Body of pancreas (tissue), 4 donors: ENCODE measurements around the gene SYK. TPM values are rescaled to one million over a fixed set of nuclear protein-coding genes. Genes with fewer than 3 reads are reported as not detected.
"Not testable (repeated sequence)": the region's sequence is repeated elsewhere in the genome, so short reads cannot be mapped to it uniquely, and the experiment has no call there.

Source experiments
- ATAC-seq: fragments of 150-250 bp; one replicate; pipeline ENCODE4 v1.9.1; 2016
- DNase-seq, 4 donors: peaks; one replicate each; pipeline ENCODE4 v3.0.0-alpha.2; 2019
- H3K27ac ChIP-seq, 4 donors: fragments of 200-600 bp; sonication (generic); 1 replicate in 3 of 4; 2 replicates in 1 of 4; pipeline versions ENCODE4 v1.5.1 to v1.6.1; 2016 to 2019; ENCODE audit warnings: mild to moderate bottlenecking in 1 of 4, mixed read lengths in 1 of 4, moderate library complexity in 1 of 4
- H3K27me3 ChIP-seq, 2 donors: fragments of 200-600 bp; sonication (generic); one replicate each; pipeline ENCODE4 v1.6.0; 2016; ENCODE audit warnings: mild to moderate bottlenecking in 1 of 2
- H3K36me3 ChIP-seq, 2 donors: fragments of 200-600 bp; sonication (generic); replicated peaks in 1 of 2; 2 replicates each; pipeline ENCODE4 v1.5.1; 2016; ENCODE audit warnings: low read depth in 2 of 2; ENCODE audit not compliant: insufficient read depth in 1 of 2
- H3K4me1 ChIP-seq: fragments of 200-600 bp; sonication (generic); one replicate; pipeline ENCODE4 v1.6.0; 2016
- H3K4me3 ChIP-seq, 2 donors: fragments of 200-600 bp; sonication (generic); 1 replicate in 1 of 2; 2 replicates in 1 of 2; pipeline ENCODE4 v1.5.1; 2016 to 2019
- H3K9me3 ChIP-seq, 3 donors: fragments of 200-600 bp; sonication (generic); 1 replicate in 2 of 3; 2 replicates in 1 of 3; pipeline ENCODE4 v1.5.1; 2016
- CTCF ChIP-seq, 7 experiments: fragments of 450-650 bp in 4 of 7; fragments of 200-600 bp in 3 of 7; sonication (generic) in 3 of 7; IDR thresholded peaks; one replicate each; pipeline ENCODE4 v1.5.1; 2016 to 2019; ENCODE audit warnings: antibody characterized with exemption in 7 of 7
- POLR2A ChIP-seq, 3 donors: fragments of 450-650 bp; IDR thresholded peaks; one replicate each; pipeline ENCODE4 v1.6.1; 2016; ENCODE audit warnings: antibody characterized with exemption in 3 of 3, mild to moderate bottlenecking in 2 of 3
- WGBS, 2 donors: methylation state at CpG; one replicate each; pipeline ENCODE4 v1.1.5; 2017; 5-methylcytosine and 5-hydroxymethylcytosine counted together
- intact Hi-C: fragments of 100-400 bp; cut with DNase I; formaldehyde crosslinking; loops from one replicate; pipeline ENCODE4 v1.15.1; 2023
- total RNA-seq, 2 donors: library from RNA; depleted of rRNA; stranded (reverse); fragments of >200 nt; gene quantifications; one replicate each; pipeline ENCODE4 v1.1.0, GENCODE V29; 2016

The SYK gene
- total RNA-seq, 2 donors from 2014 or later: 10.5 to 11.2 TPM

DNA sequence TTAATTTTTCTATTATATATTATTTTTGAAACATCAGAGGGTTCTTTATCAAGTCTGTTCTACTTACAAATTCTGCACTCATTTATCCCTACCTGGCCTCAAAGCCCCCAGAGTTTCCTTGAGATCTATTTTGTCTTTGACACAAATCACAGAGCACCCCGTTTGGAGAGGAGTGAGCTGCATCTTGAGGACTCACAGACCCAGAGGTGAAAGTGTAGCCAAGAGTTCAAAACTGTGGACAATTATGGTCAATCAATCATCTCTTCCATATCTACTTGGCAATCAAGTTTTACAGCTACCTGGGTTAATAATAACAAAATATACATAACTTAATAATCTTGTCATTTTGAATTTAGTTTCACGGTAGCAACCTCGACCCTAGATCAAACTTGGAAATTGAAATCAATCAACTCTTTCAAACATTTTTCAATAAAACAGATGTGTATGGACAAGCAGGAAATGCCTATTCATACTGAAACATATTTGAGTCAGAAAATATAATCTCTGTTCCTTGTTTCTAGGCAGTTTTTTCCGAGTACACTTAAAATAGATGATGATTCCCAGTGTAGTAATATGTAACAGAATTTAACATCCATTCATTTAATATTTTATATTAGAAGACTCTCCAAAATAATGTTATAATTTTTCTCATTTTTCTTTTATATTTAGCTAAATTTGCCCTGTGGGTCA lies 13.7 kb upstream of the SYK start:
- H3K4me3 ChIP-seq: no peak overlapping the region
- DNase-seq (no peak), ATAC-seq (no peak)
- 51 to 58% methylated on average over 4 of the region's 4 CpGs for WGBS, 2 donors
- TF ChIP-seq POLR2A (IDR thresholded peaks at IDR 0.05): no peak
- TF ChIP-seq CTCF (IDR thresholded peaks at IDR 0.05): no peak
- no peaks in the 10 kb centered on the region for H3K36me3 ChIP-seq
- H3K9me3 ChIP-seq: no peaks in the 10 kb centered on the region
- H3K27ac ChIP-seq: no peak overlapping the region
- intact Hi-C loops: no loop called here
- no peaks in the 10 kb centered on the region for H3K27me3 ChIP-seq
- peaks cover 13% of the 10 kb centered on the region for H3K4me1 ChIP-seq

GRCh38 chr9:90788527-90788926 lies 13.1 kb upstream of the SYK start:
- H3K27me3 ChIP-seq, H3K4me1 ChIP-seq, ATAC-seq, intact Hi-C loops, H3K4me3 ChIP-seq, H3K27ac ChIP-seq, H3K9me3 ChIP-seq, DNase-seq, H3K36me3 ChIP-seq: not testable (repeated sequence)
- 74 to 77% methylated on average over 1 of the region's 1 CpG for WGBS, 2 donors

GRCh38 chr9:90789408-90789807 lies 12.2 kb upstream of the SYK start:
- DNase-seq (no peak), ATAC-seq (no peak)
- no peak overlapping the region for H3K4me3 ChIP-seq
- H3K9me3 ChIP-seq: no peaks in the 10 kb centered on the region
- H3K27me3 ChIP-seq: no peaks in the 10 kb centered on the region
- no peak for TF ChIP-seq POLR2A (IDR thresholded peaks at IDR 0.05)
- no peak for TF ChIP-seq CTCF (IDR thresholded peaks at IDR 0.05)
- no peaks in the 10 kb centered on the region for H3K36me3 ChIP-seq
- WGBS, 2 donors: 65 to 82% methylated on average over 4 of the region's 4 CpGs
- intact Hi-C loops: no loop called here
- H3K27ac ChIP-seq: no peak overlapping the region
- peaks cover under 1% of the 10 kb centered on the region for H3K4me1 ChIP-seq

DNA sequence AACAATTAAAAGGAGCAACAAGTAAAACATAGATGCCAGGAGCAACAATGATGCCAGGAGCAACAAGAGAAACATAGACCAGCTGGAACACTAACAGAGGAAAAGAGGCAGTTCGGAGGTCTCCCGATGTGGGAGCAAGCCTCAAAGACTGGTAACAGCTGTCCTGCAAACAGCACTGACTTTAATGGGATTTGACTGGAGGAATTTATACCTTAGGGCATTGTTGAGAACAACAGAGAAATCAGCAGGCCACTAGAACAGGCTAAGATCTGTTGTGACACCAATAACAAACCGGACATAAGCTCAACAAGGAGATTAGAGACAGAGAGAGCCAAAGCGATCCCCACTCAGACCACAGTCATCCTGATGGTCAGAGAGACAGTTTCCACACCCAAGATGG lies 11.8 kb upstream of the SYK start:
- intact Hi-C loops: no loop called here
- WGBS, 2 donors: 68 to 86% methylated on average over 4 of the region's 4 CpGs
- ATAC-seq (no peak), DNase-seq (no peak)
- Histone ChIP-seq H3K4me3 (no peak overlapping the region), H3K4me1 (no peaks in the 10 kb centered on the region), H3K9me3 (no peaks in the 10 kb centered on the region), H3K27ac (no peak overlapping the region), H3K36me3 (no peaks in the 10 kb centered on the region), H3K27me3 (no peaks in the 10 kb centered on the region)
- no peak for TF ChIP-seq CTCF (IDR thresholded peaks at IDR 0.05)
- no peak for TF ChIP-seq POLR2A (IDR thresholded peaks at IDR 0.05)

GRCh38 chr9:90793024-90793423 lies 8.6 kb upstream of the SYK start:
- H3K27me3 ChIP-seq, ATAC-seq, H3K9me3 ChIP-seq, H3K27ac ChIP-seq, H3K36me3 ChIP-seq, H3K4me1 ChIP-seq, intact Hi-C loops, DNase-seq, H3K4me3 ChIP-seq: not testable (repeated sequence)
- 95% methylated on average over 3 of the region's 3 CpGs; no CpG with 5 or more reads in 1 of the 2 donors for WGBS, 2 donors

GRCh38 chr9:90793729-90794128 lies 7.9 kb upstream of the SYK start:
- H3K4me3 ChIP-seq: no peak overlapping the region
- ATAC-seq (no peak), DNase-seq (no peak)
- intact Hi-C loops: no loop called here
- no peak overlapping the region for H3K27ac ChIP-seq
- TF ChIP-seq CTCF (IDR thresholded peaks at IDR 0.05) (no peak), POLR2A (IDR thresholded peaks at IDR 0.05) (no peak)
- no peaks in the 10 kb centered on the region for H3K36me3 ChIP-seq
- no peaks in the 10 kb centered on the region for H3K27me3 ChIP-seq
- no peaks in the 10 kb centered on the region for H3K9me3 ChIP-seq
- 82% methylated on average over 2 of the region's 2 CpGs for WGBS, 2 donors
- no peaks in the 10 kb centered on the region for H3K4me1 ChIP-seq
